ENCODE measurements around the gene ZDHHC7. TPM values are rescaled to one million over a fixed set of nuclear protein-coding genes. Genes with fewer than 3 reads are reported as not detected.

The ZDHHC7 gene
- total and polyA plus RNA-seq, 2 of the 8 experiments (the other 6 are each of a cell fraction or from before 2014, with no cell fraction given) = 40.5 to 56.3 TPM

- TF ChIP-seq TEAD4 (IDR thresholded peaks at IDR 0.05; ENCODE audit: low read depth, low read length) = no peak
Measured at GRCh38 chr16:84929421-84930297, 81.7 kb downstream of the ZDHHC7 start (continued).

All from H1 (cell line).